ENCODE results near the gene UNC5B.

GRCh38 chr10:71319042-71319799 is 106.9 kb downstream of the UNC5B start, which contains the start of gene SLC29A3:
- TF ChIP-seq GATA3 (IDR thresholded peaks at IDR 0.05; ENCODE audit: low read depth, low read length) = no peak
- TF ChIP-seq GATA2 (IDR thresholded peaks at IDR 0.05; ENCODE audit: low read depth, low read length) = no peak

All from SH-SY5Y (cell line).